GM12892 (cell line): Measurements from ENCODE around the gene PSME3.

ENCODE experiments used
- POLR2AphosphoS5 ChIP-seq: IDR thresholded peaks from 2 replicates; pipeline ENCODE4 v1.6.1; 2011; ENCODE audit warnings: low read depth, low read length, control low read depth
- TAF1 ChIP-seq: IDR thresholded peaks from 2 replicates; pipeline ENCODE4 v1.6.1; 2011; ENCODE audit warnings: low read depth, mild to moderate bottlenecking, control low read depth, low read length, borderline replicate concordance

DNA sequence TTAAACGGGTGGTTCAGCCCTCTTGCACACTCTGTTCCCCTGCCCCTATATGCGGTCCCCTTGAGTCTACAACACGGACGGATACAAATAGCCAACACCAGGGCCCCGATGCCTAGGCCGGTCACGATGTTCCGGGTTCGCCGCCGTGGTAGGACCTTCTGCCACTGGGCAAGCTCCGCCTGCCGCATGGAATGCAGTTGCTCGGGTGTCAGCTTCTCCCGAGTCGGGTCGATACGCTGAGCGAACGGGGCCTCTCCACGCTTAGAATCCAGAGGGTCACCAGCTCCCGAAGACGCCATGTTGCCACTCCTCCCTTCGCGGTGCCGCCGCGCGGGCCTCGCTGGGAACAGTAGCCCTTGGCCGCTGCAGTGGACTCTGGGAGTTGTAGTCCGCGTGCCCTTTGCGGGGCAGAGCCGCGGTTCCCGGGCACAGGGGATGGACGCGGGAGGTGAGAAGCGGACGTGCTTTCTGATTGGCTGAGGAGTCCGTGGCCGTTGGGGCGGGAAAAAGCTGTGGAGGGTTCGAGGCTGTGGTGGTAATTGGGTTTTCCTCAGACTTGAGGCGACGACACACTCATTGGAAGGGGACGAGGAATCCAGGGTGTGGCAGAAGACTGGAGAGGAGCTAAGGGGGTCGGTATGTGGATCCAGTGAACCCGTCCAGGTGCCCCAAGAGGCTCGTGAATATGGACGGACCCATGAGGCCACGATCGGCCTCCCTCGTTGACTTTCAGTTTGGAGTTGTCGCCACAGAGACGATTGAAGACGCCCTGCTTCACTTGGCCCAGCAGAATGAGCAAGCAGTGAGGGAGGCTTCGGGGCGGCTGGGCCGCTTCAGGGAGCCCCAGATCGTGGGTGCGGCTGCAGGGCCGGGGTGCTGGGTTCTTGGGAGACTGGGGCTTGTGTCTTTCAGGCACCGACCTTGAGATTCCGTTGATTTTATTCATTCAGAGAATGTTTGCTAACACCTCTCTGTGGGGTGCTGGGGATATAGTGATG lies 34.5 kb upstream of the PSME3 start, which contains the start of the genes CNTD1 and COA3:
- TF ChIP-seq POLR2AphosphoS5 (no peak), TAF1 (peak; percentile 38; the same call in 1 of the 2 replicates)
